SU-DHL-6 (cell line): ENCODE data around the gene ZSWIM3.

ENCODE experiments used
- H2AFZ ChIP-seq: fragments of 200-600 bp; sonication (generic); 2 replicates; pipeline ENCODE4 v1.6.1; 2014; ENCODE audit warnings: low read depth, mild to moderate bottlenecking, moderate library complexity, mixed read lengths, antibody characterized with exemption, low read length; ENCODE audit not compliant: severe bottlenecking
- H3F3A ChIP-seq: fragments of 200-600 bp; shearing (Covaris generic); 2 replicates; pipeline ENCODE4 v1.6.0; 2016; ENCODE audit warnings: antibody characterized with exemption, mild to moderate bottlenecking; ENCODE audit not compliant: insufficient read depth
- H3K27ac ChIP-seq: fragments of 200-600 bp; sonication (generic); 2 replicates; pipeline ENCODE4 v1.5.1; 2016; ENCODE audit warnings: low read depth, mild to moderate bottlenecking, low read length, moderate library complexity, mixed read lengths
- H3K27me3 ChIP-seq: fragments of 200-600 bp; sonication (generic), shearing (Covaris generic); 2 replicates; pipeline ENCODE4 v1.6.0; 2014; ENCODE audit warnings: mild to moderate bottlenecking, low read length
- H3K36me3 ChIP-seq: fragments of 200-600 bp; sonication (generic); 2 replicates; pipeline ENCODE4 v1.6.1; 2014; ENCODE audit warnings: mild to moderate bottlenecking, low read length, mixed read lengths
- H3K4me2 ChIP-seq: fragments of 300-600, 200-600 bp; shearing (Covaris generic), sonication (generic); 2 replicates; pipeline ENCODE4 v1.6.0; 2014; ENCODE audit warnings: low read length, low read depth, mild to moderate bottlenecking; ENCODE audit not compliant: poor library complexity, severe bottlenecking
- H3K4me3 ChIP-seq: fragments of 200-600 bp; sonication (generic); 2 replicates; pipeline ENCODE4 v1.5.1; 2014; ENCODE audit warnings: antibody characterized with exemption, low read length, mild to moderate bottlenecking, mixed read lengths; ENCODE audit not compliant: insufficient read depth, poor library complexity, severe bottlenecking
- H3K79me2 ChIP-seq: fragments of 200-600 bp; sonication (generic); 2 replicates; pipeline ENCODE4 v1.6.1; 2014; ENCODE audit warnings: mild to moderate bottlenecking, low read length, moderate library complexity; ENCODE audit not compliant: insufficient read depth
- H3K9ac ChIP-seq: fragments of 200-600 bp; sonication (generic); 2 replicates; pipeline ENCODE4 v1.7.0; 2014; ENCODE audit warnings: mild to moderate bottlenecking, low read length
- H3K9me2 ChIP-seq: fragments of 200-600 bp; sonication (generic); replicated peaks from 2 replicates; pipeline ENCODE4 v1.6.1; 2014; ENCODE audit warnings: low read length; ENCODE audit not compliant: insufficient read depth
- H3K9me3 ChIP-seq: fragments of 200-600 bp; sonication (generic); 2 replicates; pipeline ENCODE4 v1.6.1; 2014; ENCODE audit warnings: low read length, mixed read lengths; ENCODE audit not compliant: insufficient read depth
- H4K20me1 ChIP-seq: fragments of 200-600 bp; sonication (generic); 2 replicates; pipeline ENCODE4 v1.6.1; 2014; ENCODE audit warnings: low read depth, mild to moderate bottlenecking, antibody characterized with exemption, low read length, moderate library complexity, mixed read lengths
- EZH2phosphoT487 ChIP-seq: fragments of 200-600 bp; sonication (generic), shearing (Covaris generic); conservative IDR thresholded peaks from 2 replicates; pipeline ENCODE4 v1.6.1; 2018; ENCODE audit warnings: mild to moderate bottlenecking, antibody characterized with exemption, low read length, moderate library complexity, mixed read lengths
- TF ChIP-seq, protein P1 (sequence below): fragments of 200-600 bp; sonication (generic); IDR thresholded peaks from one replicate; pipeline ENCODE4 v1.5.1; 2017; ENCODE audit warnings: antibody characterized with exemption, mild to moderate bottlenecking, low read length, moderate library complexity; ENCODE audit not compliant: insufficient read depth, poor library complexity, severe bottlenecking

The ZSWIM3 gene

GRCh38 chr20:45840700-45841198 is 16.7 kb upstream of the ZSWIM3 start:
- H3K9ac ChIP-seq: no peak overlapping the region
- no peak overlapping the region for H3K27ac ChIP-seq
- no peaks in the 10 kb centered on the region for H3K36me3 ChIP-seq
- H3F3A ChIP-seq: no peaks in the 10 kb centered on the region
- H2AFZ ChIP-seq: no peak overlapping the region
- H3K9me2 ChIP-seq: no peaks in the 10 kb centered on the region
- H3K27me3 ChIP-seq: no peaks in the 10 kb centered on the region
- no peaks in the 10 kb centered on the region for H3K79me2 ChIP-seq
- no peak overlapping the region for H3K4me3 ChIP-seq
- H4K20me1 ChIP-seq: no peaks in the 10 kb centered on the region
- no peak for TF ChIP-seq EZH2phosphoT487
- TF ChIP-seq, protein P1, sequence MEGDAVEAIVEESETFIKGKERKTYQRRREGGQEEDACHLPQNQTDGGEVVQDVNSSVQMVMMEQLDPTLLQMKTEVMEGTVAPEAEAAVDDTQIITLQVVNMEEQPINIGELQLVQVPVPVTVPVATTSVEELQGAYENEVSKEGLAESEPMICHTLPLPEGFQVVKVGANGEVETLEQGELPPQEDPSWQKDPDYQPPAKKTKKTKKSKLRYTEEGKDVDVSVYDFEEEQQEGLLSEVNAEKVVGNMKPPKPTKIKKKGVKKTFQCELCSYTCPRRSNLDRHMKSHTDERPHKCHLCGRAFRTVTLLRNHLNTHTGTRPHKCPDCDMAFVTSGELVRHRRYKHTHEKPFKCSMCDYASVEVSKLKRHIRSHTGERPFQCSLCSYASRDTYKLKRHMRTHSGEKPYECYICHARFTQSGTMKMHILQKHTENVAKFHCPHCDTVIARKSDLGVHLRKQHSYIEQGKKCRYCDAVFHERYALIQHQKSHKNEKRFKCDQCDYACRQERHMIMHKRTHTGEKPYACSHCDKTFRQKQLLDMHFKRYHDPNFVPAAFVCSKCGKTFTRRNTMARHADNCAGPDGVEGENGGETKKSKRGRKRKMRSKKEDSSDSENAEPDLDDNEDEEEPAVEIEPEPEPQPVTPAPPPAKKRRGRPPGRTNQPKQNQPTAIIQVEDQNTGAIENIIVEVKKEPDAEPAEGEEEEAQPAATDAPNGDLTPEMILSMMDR: no peak
- H3K9me3 ChIP-seq: no peaks in the 10 kb centered on the region
- no peak overlapping the region for H3K4me2 ChIP-seq

DNA sequence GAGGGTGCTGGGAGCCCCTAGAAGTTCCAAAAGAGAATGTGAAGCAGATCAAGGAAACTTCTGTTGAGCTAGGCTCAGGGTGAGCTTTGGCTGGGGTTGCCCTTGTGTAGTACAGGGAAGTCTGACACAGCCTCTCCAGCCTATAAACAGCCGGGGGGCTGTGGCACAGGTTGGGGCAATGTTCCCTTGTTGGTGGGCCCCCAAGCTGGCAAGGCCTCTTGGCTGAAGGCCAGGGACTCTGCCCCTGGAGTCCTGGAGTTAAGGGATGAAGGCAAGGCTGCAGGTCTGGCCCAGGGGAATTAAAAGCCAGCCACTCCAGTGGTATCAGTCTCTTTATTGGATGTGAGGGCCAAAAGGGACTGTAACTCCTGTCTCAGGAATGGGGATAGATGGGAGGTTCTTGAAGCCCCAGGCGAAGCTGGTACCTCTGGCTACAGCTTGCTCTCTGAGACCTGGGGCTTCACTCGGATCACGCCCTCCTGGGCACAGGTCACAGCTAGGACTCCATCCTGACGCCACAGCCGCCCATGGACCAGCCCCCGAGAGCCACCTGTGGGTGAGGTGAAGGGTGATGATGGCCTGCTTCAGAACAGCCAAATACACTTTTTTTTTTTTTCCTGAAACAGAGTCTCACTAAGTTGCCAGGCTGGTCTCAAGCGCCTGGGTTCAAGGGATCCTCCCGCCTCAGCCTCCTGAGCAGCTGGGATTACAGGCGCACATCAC is 15.8 kb upstream of the ZSWIM3 start:
- no peaks in the 10 kb centered on the region for H3K9me2 ChIP-seq
- no peaks in the 10 kb centered on the region for H3K36me3 ChIP-seq
- TF ChIP-seq EZH2phosphoT487: no peak
- TF ChIP-seq, protein P1: no peak
- H3K4me2 ChIP-seq: no peak overlapping the region
- no peaks in the 10 kb centered on the region for H3K9me3 ChIP-seq
- no peak overlapping the region for H3K27ac ChIP-seq
- H3K9ac ChIP-seq: no peak overlapping the region
- H2AFZ ChIP-seq: no peak overlapping the region
- no peak overlapping the region for H3K4me3 ChIP-seq
- no peaks in the 10 kb centered on the region for H3K27me3 ChIP-seq
- no peaks in the 10 kb centered on the region for H3K79me2 ChIP-seq
- no peaks in the 10 kb centered on the region for H3F3A ChIP-seq
- H4K20me1 ChIP-seq: no peaks in the 10 kb centered on the region

GRCh38 chr20:45842169-45842812 is 15.1 kb upstream of the ZSWIM3 start:
- Histone ChIP-seq H3K9me2 (no peaks in the 10 kb centered on the region), H3K27me3 (no peaks in the 10 kb centered on the region), H3K4me2 (no peak overlapping the region), H3F3A (no peaks in the 10 kb centered on the region), H3K27ac (0 out of 2 replicates have a peak overlapping the region, but pooled peaks have one; percentile 3), H3K79me2 (no peaks in the 10 kb centered on the region), H4K20me1 (no peaks in the 10 kb centered on the region), H3K4me3 (no peak overlapping the region), H3K36me3 (no peaks in the 10 kb centered on the region), H3K9me3 (no peaks in the 10 kb centered on the region), H3K9ac (no peak overlapping the region), H2AFZ (no peak overlapping the region)
- TF ChIP-seq, protein P1: no peak
- TF ChIP-seq EZH2phosphoT487: no peak
